UCSD-AML1 (cell line): ENCODE results near the gene CUBN.
"Not testable (repeated sequence)": the region's sequence is repeated elsewhere in the genome, so short reads cannot be mapped to it uniquely, and the experiment has no call there.

ENCODE experiments used
- DNase-seq: peaks from one replicate; lab custom pipeline; 2025; ENCODE audit not compliant: unreplicated experiment; lab: John Stamatoyannopoulos, UW

Gene CUBN

DNA sequence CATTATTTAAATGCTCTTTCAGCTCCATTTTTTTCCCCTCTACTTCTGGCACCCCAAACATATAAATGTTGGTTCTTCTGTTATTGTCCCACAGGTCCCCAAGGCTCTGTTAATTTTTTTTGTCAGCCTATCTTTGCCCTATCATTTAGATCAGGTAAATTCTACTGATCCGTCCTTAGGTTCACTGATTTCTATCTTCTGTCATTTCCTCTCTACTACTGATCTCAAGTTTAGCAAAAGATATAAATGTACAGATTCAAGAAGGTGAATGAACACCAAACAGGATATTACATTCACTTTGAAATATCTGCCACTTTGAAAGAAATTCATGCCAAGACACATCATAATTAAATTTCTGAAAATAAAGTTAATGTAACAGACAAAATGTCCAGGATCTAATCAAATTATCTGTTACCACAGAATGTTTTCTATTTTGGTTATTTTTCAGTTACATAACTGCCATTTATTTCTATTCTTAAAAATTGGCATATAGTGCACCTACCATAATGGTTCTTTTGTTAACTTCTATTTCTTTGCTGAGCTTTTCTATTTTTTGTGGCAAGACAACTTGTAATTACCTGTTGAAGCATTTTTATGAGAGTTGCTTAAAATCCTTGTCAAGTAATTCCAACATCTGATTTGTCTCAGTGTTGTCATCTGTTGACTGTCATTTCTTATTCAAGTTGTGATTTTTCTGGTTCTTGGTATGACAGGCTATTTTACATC, 12.1 kb upstream of the CUBN start:
- DNase-seq = no peak

GRCh38 chr10:17140386-17140761, 10.8 kb upstream of the CUBN start:
- DNase-seq = no peak

GRCh38 chr10:17138460-17139042, 8.9 kb upstream of the CUBN start:
- DNase-seq = no peak

- no peak for DNase-seq
Observed at GRCh38 chr10:17134737-17135260, 5.2 kb upstream of the CUBN start.

GRCh38 chr10:17134282-17134681, 4.7 kb upstream of the CUBN start:
- no peak for DNase-seq

DNA sequence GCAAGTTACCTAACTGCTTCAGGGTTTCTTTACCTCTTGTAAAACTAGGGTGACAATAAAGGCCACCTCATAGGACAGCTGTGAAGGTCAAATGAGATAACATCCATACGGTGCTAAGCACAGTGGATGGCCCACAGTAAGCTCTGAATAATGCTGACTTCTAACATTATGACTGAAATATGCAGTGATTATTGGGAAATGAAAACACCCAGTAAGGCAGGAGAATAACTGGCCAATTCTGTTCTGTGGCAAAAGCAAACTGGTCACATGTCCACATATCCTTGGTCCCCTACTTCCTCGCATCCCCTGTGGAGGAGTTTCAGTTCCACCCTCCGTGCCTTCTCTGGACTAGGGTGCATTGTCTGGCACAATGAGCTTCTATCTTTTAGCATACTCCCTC, 1.4 kb downstream of the CUBN start:
- no peak for DNase-seq

GRCh38 chr10:17126327-17126726, 3.3 kb downstream of the CUBN start:
- DNase-seq = no peak

DNA sequence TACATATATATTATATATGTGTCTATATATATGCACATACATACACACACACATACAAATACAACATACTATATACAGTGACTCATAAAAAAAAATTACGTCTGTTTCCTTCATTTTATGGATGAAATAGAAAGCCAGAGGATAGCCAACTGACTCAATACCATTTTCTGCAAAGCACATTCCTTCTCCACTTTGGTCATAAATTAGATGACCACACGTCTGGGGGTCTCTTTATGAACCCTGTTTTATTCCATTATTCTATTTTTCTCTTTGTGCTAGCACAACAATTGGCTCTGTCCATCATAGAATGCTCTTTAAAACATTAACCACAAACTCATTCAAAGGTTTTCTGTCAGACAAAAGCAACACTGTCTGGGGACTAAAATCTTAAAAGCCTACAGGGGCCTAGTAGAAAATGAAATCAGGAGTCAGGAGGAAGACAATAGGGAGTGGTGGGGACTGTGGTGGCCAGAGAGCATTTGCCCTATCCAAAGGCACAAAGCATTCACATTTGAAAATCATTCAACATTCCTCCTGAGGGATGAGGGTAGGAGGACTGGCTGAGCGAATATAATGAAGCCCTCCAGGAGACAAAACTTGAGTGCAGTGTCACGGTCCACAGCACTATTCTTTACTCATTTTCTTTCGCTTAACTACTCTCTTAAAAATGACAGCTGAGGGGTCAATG, 4.3 kb downstream of the CUBN start:
- no peak for DNase-seq

- no peak for DNase-seq
Observed at GRCh38 chr10:17123961-17124360, 5.7 kb downstream of the CUBN start.

DNA sequence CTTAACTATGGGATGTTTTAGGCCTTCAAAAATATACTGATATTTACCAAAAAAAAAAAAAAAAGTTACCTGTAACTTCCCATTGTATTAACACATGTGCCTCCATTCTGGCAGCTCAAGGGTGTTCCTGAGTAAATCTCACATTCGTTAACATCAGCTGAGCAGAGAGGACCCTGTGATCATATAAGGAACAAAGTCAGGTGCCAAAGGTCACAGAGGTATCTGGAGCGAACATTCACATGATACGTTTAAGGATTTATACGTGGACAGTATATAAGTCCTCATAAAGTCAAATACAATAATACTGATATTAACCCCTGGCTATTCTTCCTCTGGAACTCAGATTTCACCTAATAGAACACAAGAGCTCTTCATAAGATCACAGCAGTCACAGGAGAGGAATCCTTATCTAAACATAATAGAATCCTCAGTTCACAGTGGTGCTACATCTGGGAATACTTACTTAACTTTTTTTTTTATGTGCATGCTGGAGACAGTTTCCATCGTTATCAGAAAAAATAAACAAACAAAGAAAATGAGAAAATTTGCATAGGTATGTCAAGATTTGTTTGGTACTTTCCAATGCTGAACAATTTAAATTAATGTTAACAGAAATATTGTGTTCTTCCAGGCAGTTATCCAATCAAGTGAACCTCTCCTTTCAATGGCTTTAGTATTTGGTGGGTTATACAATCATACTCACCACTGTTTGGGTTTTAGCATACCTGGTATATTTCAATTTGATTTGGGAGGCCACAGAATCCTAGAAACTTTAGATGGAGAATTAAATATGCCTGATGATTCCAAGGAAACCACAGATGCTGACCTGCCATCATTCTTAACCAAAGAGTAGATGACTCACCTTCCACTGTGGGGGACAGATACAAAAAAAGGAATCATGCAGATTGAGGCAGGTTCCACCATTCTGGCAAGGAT, 6.6 kb downstream of the CUBN start:
- DNase-seq = no peak

- DNase-seq = no peak
Observed at GRCh38 chr10:17122052-17122451, 7.6 kb downstream of the CUBN start.

DNA sequence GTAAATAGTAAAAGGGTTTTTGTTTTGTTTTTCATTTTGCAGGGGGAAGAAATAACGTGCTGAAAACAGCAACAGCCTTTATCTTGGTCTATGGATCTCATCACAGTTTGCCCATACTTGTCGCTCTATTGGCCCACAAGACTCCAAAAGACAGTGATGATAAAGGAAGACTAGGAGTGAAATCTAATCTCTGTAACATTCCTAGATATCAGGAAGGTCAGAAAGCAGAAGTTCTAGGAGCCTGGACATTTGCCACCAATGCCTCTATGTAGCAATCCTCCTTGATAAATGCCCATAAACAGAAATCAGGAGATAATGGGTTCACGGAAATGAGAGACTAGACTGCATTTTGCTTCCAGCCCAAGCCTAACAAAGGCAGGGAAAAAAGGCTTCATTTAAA, 8.9 kb downstream of the CUBN start:
- no peak for DNase-seq

- no peak for DNase-seq
Observed at GRCh38 chr10:17119845-17120244, 9.8 kb downstream of the CUBN start.

- no peak for DNase-seq
Observed at GRCh38 chr10:17116193-17116592, 13.4 kb downstream of the CUBN start.

DNA sequence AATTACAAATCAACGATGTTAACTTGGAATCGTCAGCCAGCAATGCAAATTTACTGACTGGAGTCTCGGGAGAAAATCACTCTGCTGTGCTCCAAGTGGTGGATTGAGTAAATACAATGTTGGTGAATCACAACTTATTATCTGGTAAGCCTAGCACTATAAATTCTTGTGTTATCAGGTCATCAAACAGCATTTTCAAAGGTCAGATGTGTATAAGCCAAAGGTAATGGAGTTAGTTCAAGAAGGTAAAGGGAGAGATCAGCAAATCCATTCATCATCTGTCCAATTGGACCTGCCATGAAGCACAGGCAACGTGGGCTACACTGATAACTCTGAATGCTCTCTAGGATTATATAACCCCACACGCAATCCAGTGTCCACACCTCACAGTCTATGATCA, 13.9 kb downstream of the CUBN start:
- no peak for DNase-seq

- DNase-seq = not testable (repeated sequence)
Observed at GRCh38 chr10:17114878-17115444, 14.7 kb downstream of the CUBN start.

- DNase-seq = no peak
Observed at GRCh38 chr10:17113889-17114540, 15.6 kb downstream of the CUBN start.

- DNase-seq = no peak
Observed at GRCh38 chr10:17113346-17113745, 16.3 kb downstream of the CUBN start.

GRCh38 chr10:17112566-17112965, 17.0 kb downstream of the CUBN start:
- DNase-seq = no peak

GRCh38 chr10:17109475-17110207, 20.0 kb downstream of the CUBN start:
- DNase-seq = no peak
